Measurements from ENCODE around the gene SEZ6.
A peak's percentile ranks its signal among the peaks of the same experiment; 100 is the strongest.

Gene SEZ6

GRCh38 chr17:28986714-28987655 is 18.8 kb downstream of the SEZ6 start:
- peaks cover 14% of the 10 kb centered on the region for H3K4me1 ChIP-seq (ENCODE audit: insufficient read depth, low read length)
- no peaks in the 10 kb centered on the region for H3K9me3 ChIP-seq (ENCODE audit: insufficient read depth, low read depth, low read length)
- 81% methylated on average over 15 of the region's 15 CpGs for WGBS
- peaks cover 11% of the 10 kb centered on the region; the same call in 1 of the 2 replicates for H3K27me3 ChIP-seq (ENCODE audit: insufficient read depth, low read length)
- no peak overlapping the region for H3K27ac ChIP-seq (ENCODE audit: low read depth, low read length)
- H3K9ac ChIP-seq (ENCODE audit: low read depth, low read length) = no peak overlapping the region
- H3K36me3 ChIP-seq (ENCODE audit: insufficient read depth, low read length) = no peaks in the 10 kb centered on the region
- H3K4me3 ChIP-seq (ENCODE audit: low read length) = no peak overlapping the region

GRCh38 chr17:28985950-28986713 is 19.7 kb downstream of the SEZ6 start:
- peaks cover 14% of the 10 kb centered on the region for H3K4me1 ChIP-seq (ENCODE audit: insufficient read depth, low read length)

GRCh38 chr17:28983286-28984230 is 22.3 kb downstream of the SEZ6 start:
- Histone ChIP-seq H3K9me3 (ENCODE audit: insufficient read depth, low read depth, low read length) (no peaks in the 10 kb centered on the region), H3K9ac (ENCODE audit: low read depth, low read length) (no peak overlapping the region), H3K27me3 (ENCODE audit: insufficient read depth, low read length) (peaks cover 11% of the 10 kb centered on the region; the same call in 1 of the 2 replicates), H3K4me3 (ENCODE audit: low read length) (no peak overlapping the region), H3K36me3 (ENCODE audit: insufficient read depth, low read length) (no peaks in the 10 kb centered on the region), H3K4me1 (ENCODE audit: insufficient read depth, low read length) (peaks cover 14% of the 10 kb centered on the region), H3K27ac (ENCODE audit: low read depth, low read length) (no peak overlapping the region)
- 65% methylated on average over 7 of the region's 7 CpGs for WGBS

More at GRCh38 chr17:28985950-28986713, 19.7 kb downstream of the SEZ6 start:
- H3K4me3 ChIP-seq (ENCODE audit: low read length) = peak overlapping the region; percentile 37
- no peaks in the 10 kb centered on the region for H3K9me3 ChIP-seq (ENCODE audit: insufficient read depth, low read depth, low read length)
- H3K36me3 ChIP-seq (ENCODE audit: insufficient read depth, low read length) = no peaks in the 10 kb centered on the region
- 14% methylated on average over 36 of the region's 36 CpGs for WGBS
- H3K27me3 ChIP-seq (ENCODE audit: insufficient read depth, low read length) = peaks cover 11% of the 10 kb centered on the region; the same call in 1 of the 2 replicates
- no peak overlapping the region for H3K27ac ChIP-seq (ENCODE audit: low read depth, low read length)
- H3K9ac ChIP-seq (ENCODE audit: low read depth, low read length) = no peak overlapping the region

- 86% methylated on average over 11 of the region's 11 CpGs for WGBS
- no peak overlapping the region for H3K27ac ChIP-seq (ENCODE audit: low read depth, low read length)
- peaks cover 14% of the 10 kb centered on the region for H3K4me1 ChIP-seq (ENCODE audit: insufficient read depth, low read length)
- peaks cover 11% of the 10 kb centered on the region; the same call in 1 of the 2 replicates for H3K27me3 ChIP-seq (ENCODE audit: insufficient read depth, low read length)
- H3K36me3 ChIP-seq (ENCODE audit: insufficient read depth, low read length) = no peaks in the 10 kb centered on the region
- no peak overlapping the region for H3K4me3 ChIP-seq (ENCODE audit: low read length)
- H3K9me3 ChIP-seq (ENCODE audit: insufficient read depth, low read depth, low read length) = no peaks in the 10 kb centered on the region
- no peak overlapping the region for H3K9ac ChIP-seq (ENCODE audit: low read depth, low read length)
Measured at GRCh38 chr17:28982131-28982793, 23.6 kb downstream of the SEZ6 start.

- H3K4me1 ChIP-seq (ENCODE audit: insufficient read depth, low read length) = no peaks in the 10 kb centered on the region
- no peaks in the 10 kb centered on the region for H3K27me3 ChIP-seq (ENCODE audit: insufficient read depth, low read length)
- no peaks in the 10 kb centered on the region for H3K36me3 ChIP-seq (ENCODE audit: insufficient read depth, low read length)
- H3K27ac ChIP-seq (ENCODE audit: low read depth, low read length) = no peak overlapping the region
- H3K9ac ChIP-seq (ENCODE audit: low read depth, low read length) = no peak overlapping the region
- 93% methylated on average over 2 of the region's 2 CpGs for WGBS
- no peak overlapping the region for H3K4me3 ChIP-seq (ENCODE audit: low read length)
- no peaks in the 10 kb centered on the region for H3K9me3 ChIP-seq (ENCODE audit: insufficient read depth, low read depth, low read length)
Measured at GRCh38 chr17:28978356-28978964, 27.4 kb downstream of the SEZ6 start.

GRCh38 chr17:28977659-28978355 is 28.0 kb downstream of the SEZ6 start:
- H3K27ac ChIP-seq (ENCODE audit: low read depth, low read length) = no peak overlapping the region
- H3K4me3 ChIP-seq (ENCODE audit: low read length) = no peak overlapping the region
- WGBS = 88% methylated on average over 7 of the region's 8 CpGs

GRCh38 chr17:28975646-28976045 is 30.2 kb downstream of the SEZ6 start:
- no peaks in the 10 kb centered on the region for H3K27me3 ChIP-seq (ENCODE audit: insufficient read depth, low read length)
- no peaks in the 10 kb centered on the region for H3K36me3 ChIP-seq (ENCODE audit: insufficient read depth, low read length)
- WGBS = 94% methylated on average over 5 of the region's 5 CpGs
- H3K4me1 ChIP-seq (ENCODE audit: insufficient read depth, low read length) = peaks cover 14% of the 10 kb centered on the region; the same call in 1 of the 2 replicates
- H3K9ac ChIP-seq (ENCODE audit: low read depth, low read length) = no peak overlapping the region
- no peak overlapping the region for H3K4me3 ChIP-seq (ENCODE audit: low read length)
- no peak overlapping the region for H3K27ac ChIP-seq (ENCODE audit: low read depth, low read length)
- H3K9me3 ChIP-seq (ENCODE audit: insufficient read depth, low read depth, low read length) = no peaks in the 10 kb centered on the region

More at GRCh38 chr17:28977659-28978355, 28.0 kb downstream of the SEZ6 start:
- Histone ChIP-seq H3K4me1 (ENCODE audit: insufficient read depth, low read length) (peaks cover 1% of the 10 kb centered on the region; the same call in 1 of the 2 replicates), H3K9ac (ENCODE audit: low read depth, low read length) (no peak overlapping the region), H3K9me3 (ENCODE audit: insufficient read depth, low read depth, low read length) (no peaks in the 10 kb centered on the region), H3K36me3 (ENCODE audit: insufficient read depth, low read length) (no peaks in the 10 kb centered on the region), H3K27me3 (ENCODE audit: insufficient read depth, low read length) (no peaks in the 10 kb centered on the region)

GRCh38 chr17:28975031-28975430 is 30.8 kb downstream of the SEZ6 start:
- Histone ChIP-seq H3K36me3 (ENCODE audit: insufficient read depth, low read length) (no peaks in the 10 kb centered on the region), H3K27ac (ENCODE audit: low read depth, low read length) (no peak overlapping the region), H3K9me3 (ENCODE audit: insufficient read depth, low read depth, low read length) (no peaks in the 10 kb centered on the region), H3K4me1 (ENCODE audit: insufficient read depth, low read length) (peaks cover 18% of the 10 kb centered on the region; the same call in 1 of the 2 replicates), H3K4me3 (ENCODE audit: low read length) (no peak overlapping the region), H3K27me3 (ENCODE audit: insufficient read depth, low read length) (no peaks in the 10 kb centered on the region), H3K9ac (ENCODE audit: low read depth, low read length) (no peak overlapping the region)
- WGBS = 94% methylated on average over 2 of the region's 2 CpGs

GRCh38 chr17:28974451-28974850 is 31.4 kb downstream of the SEZ6 start:
- no peaks in the 10 kb centered on the region for H3K27me3 ChIP-seq (ENCODE audit: insufficient read depth, low read length)
- no peaks in the 10 kb centered on the region for H3K9me3 ChIP-seq (ENCODE audit: insufficient read depth, low read depth, low read length)
- H3K4me3 ChIP-seq (ENCODE audit: low read length) = no peak overlapping the region
- H3K4me1 ChIP-seq (ENCODE audit: insufficient read depth, low read length) = peaks cover 20% of the 10 kb centered on the region; the same call in 1 of the 2 replicates
- no peaks in the 10 kb centered on the region for H3K36me3 ChIP-seq (ENCODE audit: insufficient read depth, low read length)
- WGBS = 93% methylated on average over 4 of the region's 4 CpGs
- no peak overlapping the region for H3K27ac ChIP-seq (ENCODE audit: low read depth, low read length)
- no peak overlapping the region for H3K9ac ChIP-seq (ENCODE audit: low read depth, low read length)
